CD4-positive, alpha-beta T cell (primary cell): ENCODE measurements around the gene IL17C. TPM values are rescaled to one million over a fixed set of nuclear protein-coding genes. Genes with fewer than 3 reads are reported as not detected.

ENCODE experiments used
- ATAC-seq: fragments of 200-7000 bp; cut with Tn5 transposase; one replicate; pipeline ENCODE4 v1.10.0; 2022; ENCODE audit warnings: mild to moderate bottlenecking; ENCODE audit not compliant: poor library complexity
- CTCF ChIA-PET: fragments of 350-600 bp; sonication (Branson Sonifier 250); formaldehyde crosslinking; loops from one replicate; lab custom pipeline; 2021; ENCODE audit warnings: antibody characterized with exemption, inconsistent platforms; lab: Charles Lee
- POLR2A ChIA-PET: fragments of 350-600 bp; sonication (Branson Sonifier 250); formaldehyde crosslinking; loops from one replicate; lab custom pipeline; 2021; ENCODE audit warnings: antibody characterized with exemption, inconsistent platforms; lab: Charles Lee
- DNase-seq, 14 experiments: peaks; one replicate each; pipeline ENCODE4 v3.0.0-alpha.2; 2013 to 2020; ENCODE audit warnings: mixed read lengths in 2 of 14
- H3K27ac ChIP-seq, 2 donors: one replicate each; pipeline versions ENCODE4 v1.5.1 to v1.7.0; 2013; ENCODE audit warnings: low read length in 2 of 2, low read depth in 1 of 2, mild to moderate bottlenecking in 1 of 2
- H3K27me3 ChIP-seq, 2 experiments: 1 replicate in 1 of 2; 2 replicates in 1 of 2; pipeline versions ENCODE4 v1.6.1 to v1.7.0; 2013; ENCODE audit warnings: low read length in 2 of 2, control low read depth in 1 of 2, mild to moderate bottlenecking in 1 of 2, moderate library complexity in 1 of 2; ENCODE audit not compliant: insufficient read depth in 2 of 2, control insufficient read depth in 1 of 2
- H3K36me3 ChIP-seq: one replicate; pipeline ENCODE4 v1.6.1; 2013; ENCODE audit warnings: low read length, control low read depth; ENCODE audit not compliant: insufficient read depth
- H3K4me1 ChIP-seq: one replicate; pipeline ENCODE4 v1.6.1; 2013; ENCODE audit warnings: low read length, control low read depth; ENCODE audit not compliant: insufficient read depth
- H3K4me3 ChIP-seq: one replicate; pipeline ENCODE4 v1.5.1; 2013; ENCODE audit warnings: mild to moderate bottlenecking, low read length, moderate library complexity
- H3K9me3 ChIP-seq, 2 experiments: 1 replicate in 1 of 2; 2 replicates in 1 of 2; pipeline versions ENCODE4 v1.6.1 to v1.7.0; 2013; ENCODE audit warnings: low read length in 2 of 2, mild to moderate bottlenecking in 2 of 2, control low read depth in 1 of 2, moderate library complexity in 1 of 2; ENCODE audit not compliant: control insufficient read depth in 1 of 2, insufficient read depth in 1 of 2
- H3K27ac Mint-ChIP-seq: one replicate; pipeline ENCODE4 v1.8.0; 2020; ENCODE audit warnings: mixed read lengths
- H3K27me3 Mint-ChIP-seq: one replicate; pipeline ENCODE4 v1.8.0; 2021; ENCODE audit warnings: mixed read lengths
- H3K36me3 Mint-ChIP-seq: one replicate; pipeline ENCODE4 v1.8.0; 2021; ENCODE audit warnings: low read depth, mixed read lengths
- H3K4me1 Mint-ChIP-seq: one replicate; pipeline ENCODE4 v1.8.0; 2021; ENCODE audit warnings: low read depth, mixed read lengths
- H3K4me3 Mint-ChIP-seq: one replicate; pipeline ENCODE4 v1.8.0; 2020; ENCODE audit warnings: mild to moderate bottlenecking, mixed read lengths
- H3K9me3 Mint-ChIP-seq: one replicate; pipeline ENCODE4 v1.8.0; 2020; ENCODE audit warnings: mixed read lengths
- intact Hi-C, 2 experiments: fragments of 100-400 bp; cut with DNase I in 1 of 2; cut with micrococcal nuclease in 1 of 2; formaldehyde crosslinking; loops; one replicate each; pipeline versions ENCODE4 v1.15.1 to v1.9.0; 2023 to 2025; cut with DNase I, micrococcal nuclease
- polyA plus RNA-seq, 2 donors: library from polyadenylated mRNA; unstranded; fragments of 120-200 nt; gene quantifications; one replicate each; pipeline ENCODE4 v1.2.1, GENCODE V29; 2013
- total RNA-seq, 174 experiments: library from RNA in 2 of 174; stranded (reverse) in 2 of 174; gene quantifications; one replicate each; pipeline ENCODE4 v1.2.3 and lab custom pipeline; 2021 to 2026
- TF ChIP-seq, protein P1 (sequence below): fragments of 200-600 bp; IDR thresholded peaks from one replicate; pipeline ENCODE4 v1.8.0; 2022; ENCODE audit warnings: antibody characterized with exemption, mild to moderate bottlenecking

IL17C gene, protein sequence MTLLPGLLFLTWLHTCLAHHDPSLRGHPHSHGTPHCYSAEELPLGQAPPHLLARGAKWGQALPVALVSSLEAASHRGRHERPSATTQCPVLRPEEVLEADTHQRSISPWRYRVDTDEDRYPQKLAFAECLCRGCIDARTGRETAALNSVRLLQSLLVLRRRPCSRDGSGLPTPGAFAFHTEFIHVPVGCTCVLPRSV
- total RNA-seq: under 1 TPM in 1 of 2 experiments, not detected in 1; 0.77 TPM
- 0.10 TPM for polyA plus RNA-seq (2013, experiment 1 of 2)
- 0.44 TPM for polyA plus RNA-seq (2013, experiment 2 of 2)
- total RNA-seq (lab: John Stamatoyannopoulos, UW): 0 to 0.90 (median 0.08) reads per million in 172 experiments

DNA sequence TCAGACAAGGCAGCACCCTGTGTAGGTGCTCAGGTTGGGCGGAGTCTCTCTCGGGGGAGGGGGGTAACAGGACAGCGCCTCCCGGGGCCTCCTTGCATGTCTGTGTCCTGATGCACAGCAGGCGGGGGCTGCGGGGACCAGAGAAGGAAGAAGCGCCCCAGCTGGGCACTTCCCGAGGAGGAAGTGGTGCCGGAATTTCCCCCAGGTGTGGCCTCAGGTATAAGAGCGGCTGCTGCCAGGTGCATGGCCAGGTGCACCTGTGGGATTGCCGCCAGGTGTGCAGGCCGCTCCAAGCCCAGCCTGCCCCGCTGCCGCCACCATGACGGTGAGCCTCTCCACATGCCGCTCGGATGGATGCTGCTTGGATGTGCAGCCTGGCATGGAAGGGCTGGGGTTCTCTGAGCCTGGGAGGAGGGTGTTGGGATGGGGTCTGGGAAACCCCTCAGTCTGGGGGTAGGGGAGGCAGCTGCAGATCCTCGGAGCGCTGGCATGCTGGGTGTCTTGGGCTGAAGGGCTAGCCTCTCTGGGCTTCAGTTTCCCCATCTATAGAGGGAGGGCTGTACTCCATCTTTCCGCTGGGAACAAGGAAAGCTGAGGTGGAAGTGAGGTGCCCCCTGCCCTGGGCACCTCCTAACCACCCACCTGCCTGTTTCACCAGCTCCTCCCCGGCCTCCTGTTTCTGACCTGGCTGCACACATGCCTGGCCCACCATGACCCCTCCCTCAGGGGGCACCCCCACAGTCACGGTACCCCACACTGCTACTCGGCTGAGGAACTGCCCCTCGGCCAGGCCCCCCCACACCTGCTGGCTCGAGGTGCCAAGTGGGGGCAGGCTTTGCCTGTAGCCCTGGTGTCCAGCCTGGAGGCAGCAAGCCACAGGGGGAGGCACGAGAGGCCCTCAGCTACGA lies at the start of gene IL17C:
Gene IL17C (plus strand): TSS at position 250 of the 908 bp plus-strand sequence. CDS start 70 bp downstream, at position 320.
- no peak within 1 kb of the TSS for H3K27ac ChIP-seq
- Mint-ChIP-seq H3K4me1 (peaks cover 39% of the 10 kb centered on the region), H3K9me3 (no peaks in the 10 kb centered on the region), H3K27ac (peak within 1 kb of the TSS; percentile 80), H3K36me3 (peaks cover 13% of the 10 kb centered on the region), H3K27me3 (peaks cover 25% of the 10 kb centered on the region), H3K4me3 (peak within 1 kb of the TSS; percentile 82)
- peak in 4 of 14 experiments; percentile 28 to 69 (median 50) for DNase-seq
- H3K36me3 ChIP-seq: peaks cover 6% of the 10 kb centered on the region
- POLR2A ChIA-PET: interaction anchor here (0.8 to 5.1 kb wide), 8 partner anchors 12 to 68 kb away, joined by 3 to 24 read pairs (median 4); partner anchors contain the start of gene ZC3H18
- CTCF ChIA-PET: no interaction called here
- peaks cover 13 to 19% of the 10 kb centered on the region in 2 experiments for H3K27me3 ChIP-seq
- peaks cover 0 to 27% of the 10 kb centered on the region in 2 experiments for H3K9me3 ChIP-seq
- peak; percentile 12 for ATAC-seq
- TF ChIP-seq, protein P1, sequence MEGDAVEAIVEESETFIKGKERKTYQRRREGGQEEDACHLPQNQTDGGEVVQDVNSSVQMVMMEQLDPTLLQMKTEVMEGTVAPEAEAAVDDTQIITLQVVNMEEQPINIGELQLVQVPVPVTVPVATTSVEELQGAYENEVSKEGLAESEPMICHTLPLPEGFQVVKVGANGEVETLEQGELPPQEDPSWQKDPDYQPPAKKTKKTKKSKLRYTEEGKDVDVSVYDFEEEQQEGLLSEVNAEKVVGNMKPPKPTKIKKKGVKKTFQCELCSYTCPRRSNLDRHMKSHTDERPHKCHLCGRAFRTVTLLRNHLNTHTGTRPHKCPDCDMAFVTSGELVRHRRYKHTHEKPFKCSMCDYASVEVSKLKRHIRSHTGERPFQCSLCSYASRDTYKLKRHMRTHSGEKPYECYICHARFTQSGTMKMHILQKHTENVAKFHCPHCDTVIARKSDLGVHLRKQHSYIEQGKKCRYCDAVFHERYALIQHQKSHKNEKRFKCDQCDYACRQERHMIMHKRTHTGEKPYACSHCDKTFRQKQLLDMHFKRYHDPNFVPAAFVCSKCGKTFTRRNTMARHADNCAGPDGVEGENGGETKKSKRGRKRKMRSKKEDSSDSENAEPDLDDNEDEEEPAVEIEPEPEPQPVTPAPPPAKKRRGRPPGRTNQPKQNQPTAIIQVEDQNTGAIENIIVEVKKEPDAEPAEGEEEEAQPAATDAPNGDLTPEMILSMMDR: no peak
- peaks cover 70% of the 10 kb centered on the region for H3K4me1 ChIP-seq
- H3K4me3 ChIP-seq: no peak within 1 kb of the TSS
- intact Hi-C loops: loop anchor here (5.0 to 10.0 kb wide), 2 partner anchors 44 to 54 kb away; no protein-coding TSS in a partner anchor

DNA sequence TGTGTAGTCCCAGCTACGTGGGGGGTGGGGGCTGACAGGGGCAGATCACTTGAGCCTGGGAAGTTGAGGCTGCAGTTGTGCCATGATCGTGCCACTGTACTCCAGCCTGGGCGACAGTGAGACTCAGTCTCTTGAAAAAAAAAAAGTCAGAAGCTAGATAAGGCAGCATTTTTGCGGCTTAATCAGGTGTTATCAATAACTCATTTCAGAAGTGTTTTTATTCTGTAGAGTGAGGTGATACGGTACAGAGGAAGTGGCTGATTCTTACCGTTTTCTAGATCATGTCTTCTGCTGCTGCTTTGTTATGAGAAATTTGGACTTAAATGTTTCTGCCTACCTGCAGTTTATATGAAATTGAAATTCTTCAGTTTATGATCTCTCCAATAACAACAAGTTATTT lies 49.6 kb upstream of the IL17C start:
- Histone ChIP-seq H3K36me3 (peaks cover 45% of the 10 kb centered on the region), H3K27me3 (no peaks in the 10 kb centered on the region), H3K4me1 (peaks cover 36% of the 10 kb centered on the region), H3K27ac (peak overlapping the region in 1 of 2 donors; percentile 39), H3K4me3 (no peak overlapping the region), H3K9me3 (no peaks in the 10 kb centered on the region)
- Mint-ChIP-seq H3K9me3 (no peaks in the 10 kb centered on the region), H3K27me3 (no peaks in the 10 kb centered on the region), H3K4me3 (no peak overlapping the region), H3K36me3 (peaks cover 75% of the 10 kb centered on the region), H3K4me1 (peaks cover 44% of the 10 kb centered on the region), H3K27ac (peak overlapping the region; percentile 87)
- peak; percentile 35 for ATAC-seq
- ChIA-PET CTCF (no interaction called here), POLR2A (interaction anchor here (1.1 kb wide), 1 partner anchor 18 kb away, joined by 3 read pairs; no protein-coding TSS in a partner anchor)
- DNase-seq: peak in 2 of 14 experiments; percentile 13 to 29
- intact Hi-C loops: loop anchor here in 1 of 2 experiments (10.0 kb wide), 1 partner anchor 46 kb away; the partner anchor contains the start of gene IL17C
- TF ChIP-seq, protein P1: no peak

DNA sequence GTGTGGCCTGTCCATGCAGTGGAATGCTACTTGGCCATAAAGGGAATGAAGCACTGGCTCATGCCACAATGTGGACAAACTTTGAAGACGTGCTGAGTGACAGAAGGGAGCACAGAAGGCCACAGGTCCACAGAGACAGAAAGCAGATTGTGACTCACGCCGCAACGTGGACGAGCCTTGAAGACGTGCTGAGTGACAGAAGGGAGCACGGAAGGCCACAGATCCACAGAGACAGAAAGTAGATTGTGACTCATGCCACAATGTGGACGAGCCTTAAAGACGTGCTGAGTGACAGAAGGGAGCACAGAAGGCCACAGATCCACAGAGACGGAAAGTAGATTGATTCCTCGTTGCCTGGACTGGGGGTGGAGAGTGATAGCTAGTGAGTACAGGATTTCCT lies 48.9 kb upstream of the IL17C start:
- intact Hi-C loops: loop anchor here in 1 of 2 experiments (10.0 kb wide), 1 partner anchor 45 kb away; the partner anchor contains the start of gene IL17C
- peaks cover 43% of the 10 kb centered on the region for H3K4me1 Mint-ChIP-seq

More for the DNA sequence above, 48.9 kb upstream of the IL17C start:
- Histone ChIP-seq H3K36me3 (peaks cover 48% of the 10 kb centered on the region), H3K9me3 (no peaks in the 10 kb centered on the region), H3K27me3 (no peaks in the 10 kb centered on the region), H3K4me1 (peaks cover 34% of the 10 kb centered on the region), H3K4me3 (no peak overlapping the region), H3K27ac (peak overlapping the region in 1 of 2 donors; percentile 39)
- TF ChIP-seq, protein P1: no peak
- H3K36me3 Mint-ChIP-seq: peaks cover 75% of the 10 kb centered on the region
- no peaks in the 10 kb centered on the region for H3K9me3 Mint-ChIP-seq
- no peak overlapping the region for H3K4me3 Mint-ChIP-seq
- H3K27me3 Mint-ChIP-seq: no peaks in the 10 kb centered on the region
- peak overlapping the region; percentile 87 for H3K27ac Mint-ChIP-seq
- ChIA-PET CTCF (no interaction called here), POLR2A (no interaction called here)
- DNase-seq (peak in 3 of 14 experiments; percentile 15 to 29 (median 15)), ATAC-seq (peak; percentile 38)
